Measurements from ENCODE around the gene NEK4.
"Not testable (repeated sequence)": the region's sequence is repeated elsewhere in the genome, so short reads cannot be mapped to it uniquely, and the experiment has no call there.

Gene NEK4

DNA sequence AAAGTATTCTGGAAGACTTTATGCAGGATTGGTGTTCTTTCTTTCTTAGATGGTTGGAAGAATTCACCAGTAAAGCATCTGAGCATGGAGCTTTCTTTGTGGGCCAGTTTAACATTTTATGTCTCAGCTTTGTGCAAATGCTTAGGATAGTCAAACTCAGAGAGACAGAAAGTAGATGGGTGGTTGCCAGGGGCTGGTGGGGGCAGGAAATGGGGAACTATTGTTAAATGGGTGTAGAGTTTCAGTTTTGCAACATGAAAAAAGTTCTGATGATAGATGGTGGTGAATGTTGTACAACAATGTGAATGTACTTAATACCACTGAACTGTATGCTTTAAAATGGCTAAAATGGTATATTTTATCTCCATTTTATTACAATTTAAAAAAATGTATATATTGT is 40.1 kb downstream of the NEK4 start:
- no peak for DNase-seq

DNA sequence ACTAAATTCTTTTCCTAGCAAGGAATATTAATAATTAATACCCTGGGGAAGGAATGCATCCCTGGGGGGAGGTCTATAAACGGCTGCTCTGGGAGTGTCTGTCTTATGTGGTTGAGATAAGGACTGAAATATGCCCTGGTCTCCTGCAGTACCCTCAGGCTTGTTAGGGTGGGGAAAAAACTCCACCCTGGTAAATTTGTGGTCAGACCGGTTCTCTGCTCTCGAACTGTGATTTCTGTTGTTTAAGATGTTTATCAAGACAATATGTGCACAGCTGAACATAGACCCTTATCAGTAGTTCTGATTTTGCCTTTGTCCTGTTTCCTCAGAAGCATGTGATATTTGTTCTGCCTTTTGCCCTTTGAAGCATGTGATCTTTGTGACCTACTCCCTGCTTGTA is 42.0 kb downstream of the NEK4 start:
- DNase-seq = not testable (repeated sequence)

GRCh38 chr3:52724511-52724910 is 46.2 kb downstream of the NEK4 start:
- no peak for DNase-seq

DNA sequence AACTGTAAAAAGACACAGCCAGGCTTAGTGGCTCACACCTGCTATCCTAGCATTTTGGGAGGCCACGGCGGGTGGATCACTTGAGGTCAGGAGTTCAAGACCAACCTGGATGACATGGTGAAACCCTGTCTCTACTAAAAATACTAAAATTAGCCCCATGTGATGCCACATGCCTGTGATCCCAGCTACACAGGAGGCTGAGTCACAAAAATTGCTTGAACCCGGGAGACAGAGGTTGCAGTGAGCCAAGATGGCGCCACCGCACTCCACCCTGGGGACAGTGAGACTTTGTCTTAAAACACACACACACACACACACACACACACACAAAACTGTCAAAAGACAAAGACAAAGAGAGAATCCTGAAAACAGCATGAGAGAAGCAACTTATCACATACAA is 46.8 kb downstream of the NEK4 start:
- no peak for DNase-seq

DNA sequence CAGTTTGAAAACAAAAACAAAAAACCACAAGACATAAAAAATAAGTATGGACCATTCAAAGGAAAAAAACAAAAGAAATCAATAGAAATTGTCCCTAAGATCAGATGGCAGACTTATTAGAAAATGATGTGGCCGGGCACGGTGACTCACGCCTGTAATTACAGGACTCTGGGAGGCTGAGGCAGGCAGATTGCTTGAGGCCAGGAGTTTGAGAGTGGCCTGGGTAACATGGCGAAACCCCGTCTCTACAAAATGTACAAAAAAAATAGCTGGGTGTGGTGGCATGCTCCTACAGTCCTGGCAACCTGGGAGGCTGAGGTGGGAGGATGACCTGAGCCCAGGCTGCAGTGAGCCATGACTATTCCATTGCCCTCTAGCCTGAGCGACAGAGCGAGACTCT is 48.2 kb downstream of the NEK4 start:
- no peak for DNase-seq

- DNase-seq = no peak
Measured at GRCh38 chr3:52721730-52722008, 49.1 kb downstream of the NEK4 start.

GRCh38 chr3:52721002-52721729 is 49.6 kb downstream of the NEK4 start:
- no peak for DNase-seq

GRCh38 chr3:52719618-52720017 is 51.1 kb downstream of the NEK4 start:
- no peak for DNase-seq

GRCh38 chr3:52715714-52716305 is 54.9 kb downstream of the NEK4 start:
- no peak for DNase-seq

DNA sequence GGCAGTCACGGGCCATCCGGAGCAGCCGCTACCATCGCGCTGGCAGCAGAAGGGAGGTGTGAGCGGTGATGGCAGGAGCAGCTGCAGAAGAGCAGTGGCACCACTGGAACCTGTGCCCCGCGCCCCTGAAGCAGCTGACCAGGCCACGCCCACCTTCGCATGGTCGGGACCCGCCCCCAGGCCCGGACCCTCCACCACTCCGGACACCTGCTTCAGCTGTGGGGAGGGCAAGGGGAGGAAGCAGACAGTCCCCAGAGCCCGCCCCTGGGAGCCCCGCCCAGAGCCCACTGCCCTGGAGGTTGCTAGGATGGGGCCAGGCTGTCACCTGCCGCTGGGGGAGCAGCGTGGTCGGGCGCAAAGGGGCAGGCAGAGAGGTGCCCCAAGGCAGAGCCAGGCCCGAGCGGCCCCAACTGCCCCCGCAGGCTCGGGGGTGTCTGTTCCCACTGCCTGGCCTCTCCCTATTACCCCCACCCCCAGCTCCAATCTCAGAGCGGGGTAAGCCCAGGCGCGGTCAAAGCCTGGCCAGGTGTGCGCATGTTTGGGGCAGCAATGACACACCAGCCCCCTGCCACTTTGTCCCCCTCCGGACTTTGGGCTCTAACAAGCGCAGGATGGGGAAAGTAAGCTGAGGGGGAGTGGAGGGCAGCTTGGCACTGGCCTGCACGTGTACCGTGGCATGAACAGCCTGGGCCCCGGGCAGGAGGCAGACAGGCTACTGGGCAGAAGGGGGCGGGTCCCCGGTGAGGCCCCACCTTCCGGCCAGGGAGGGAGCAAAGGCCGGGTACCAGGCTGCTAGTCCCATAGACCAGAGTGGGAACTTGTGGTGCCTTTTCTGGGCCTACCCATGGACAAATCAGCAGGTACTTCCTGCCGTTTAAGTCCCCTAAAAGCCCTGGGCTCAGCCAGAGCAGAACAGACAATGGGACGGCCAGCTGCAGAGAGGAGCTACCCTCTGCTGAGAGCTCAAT is 56.1 kb downstream of the NEK4 start:
- DNase-seq = no peak

DNA sequence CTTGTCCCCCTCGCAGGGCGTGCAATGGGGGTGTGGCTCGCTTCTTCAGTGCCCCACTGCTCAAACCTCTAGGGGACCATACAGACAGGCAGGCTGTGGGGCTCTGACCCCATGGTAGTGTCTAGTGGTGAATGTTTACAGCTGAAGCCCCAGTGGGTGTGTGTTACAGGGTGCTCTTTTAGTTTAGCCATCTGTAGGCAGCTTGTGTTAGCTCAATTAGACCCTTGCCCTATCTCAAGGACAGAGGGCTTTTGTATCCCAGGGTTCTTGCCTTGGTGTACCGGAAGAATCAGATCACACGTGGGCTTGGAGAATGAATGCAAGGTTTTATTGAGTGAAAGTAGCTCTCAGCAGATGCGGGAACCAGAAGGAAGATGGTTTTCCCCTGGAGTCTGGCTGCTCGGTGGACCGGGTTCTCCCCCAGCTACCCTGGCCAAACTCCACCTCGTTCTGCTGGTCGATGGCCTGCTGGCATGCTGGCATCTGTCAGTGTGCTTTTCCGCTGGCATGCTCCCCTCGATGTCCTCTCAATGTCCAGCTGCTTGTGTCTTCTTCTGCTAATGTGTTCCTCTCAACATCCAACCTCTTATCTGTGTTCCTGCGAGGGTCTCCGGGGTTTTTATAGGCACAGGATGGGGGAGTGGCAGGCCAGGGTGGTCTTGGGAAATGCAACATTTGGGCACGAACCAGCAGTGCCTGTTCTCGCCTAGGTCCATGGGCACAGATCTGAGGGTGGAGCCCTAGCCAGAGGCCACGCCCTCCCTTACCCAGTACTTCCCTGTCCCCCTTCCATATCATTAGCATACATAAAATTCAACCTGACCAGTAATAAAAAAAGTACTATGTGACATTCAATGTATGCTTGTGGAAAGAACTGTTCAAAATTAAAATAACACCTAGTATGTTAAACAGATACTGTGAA is 58.2 kb downstream of the NEK4 start:
- no peak for DNase-seq

DNA sequence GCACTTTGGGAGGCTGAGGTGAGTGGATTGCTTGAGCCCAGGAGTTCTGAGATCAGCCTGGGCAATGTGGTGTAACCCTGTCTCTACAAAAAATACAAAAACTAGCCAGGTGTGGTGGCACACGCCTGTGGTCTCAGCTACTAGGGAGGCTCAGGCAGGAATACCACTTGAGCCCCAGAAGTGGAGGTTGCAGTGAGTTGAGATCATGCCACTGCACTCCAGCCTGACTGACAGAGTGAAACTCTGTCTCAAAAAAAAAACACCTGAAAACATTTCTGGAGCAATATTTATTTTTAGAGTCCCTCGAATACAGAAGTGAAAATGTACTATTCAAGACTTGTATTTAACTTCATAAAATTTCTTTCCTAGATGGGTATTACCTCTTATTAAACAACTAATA is 60.2 kb downstream of the NEK4 start:
- DNase-seq = no peak

GRCh38 chr3:52707585-52707984 is 63.2 kb downstream of the NEK4 start:
- no peak for DNase-seq

GRCh38 chr3:52705688-52706686 is 64.8 kb downstream of the NEK4 start, which contains the start of the genes GLT8D1 and SPCS1:
Gene GLT8D1 (minus strand): TSS chr3:52705791. CDS start chr3:52700460, 5,331 bp downstream.
Gene SPCS1 (plus strand): TSS chr3:52706106. CDS start chr3:52706247, 141 bp downstream.
- DNase-seq = peak; percentile 73 to 81

- DNase-seq = no peak
Measured at GRCh38 chr3:52705438-52705687, 65.4 kb downstream of the NEK4 start.

DNA sequence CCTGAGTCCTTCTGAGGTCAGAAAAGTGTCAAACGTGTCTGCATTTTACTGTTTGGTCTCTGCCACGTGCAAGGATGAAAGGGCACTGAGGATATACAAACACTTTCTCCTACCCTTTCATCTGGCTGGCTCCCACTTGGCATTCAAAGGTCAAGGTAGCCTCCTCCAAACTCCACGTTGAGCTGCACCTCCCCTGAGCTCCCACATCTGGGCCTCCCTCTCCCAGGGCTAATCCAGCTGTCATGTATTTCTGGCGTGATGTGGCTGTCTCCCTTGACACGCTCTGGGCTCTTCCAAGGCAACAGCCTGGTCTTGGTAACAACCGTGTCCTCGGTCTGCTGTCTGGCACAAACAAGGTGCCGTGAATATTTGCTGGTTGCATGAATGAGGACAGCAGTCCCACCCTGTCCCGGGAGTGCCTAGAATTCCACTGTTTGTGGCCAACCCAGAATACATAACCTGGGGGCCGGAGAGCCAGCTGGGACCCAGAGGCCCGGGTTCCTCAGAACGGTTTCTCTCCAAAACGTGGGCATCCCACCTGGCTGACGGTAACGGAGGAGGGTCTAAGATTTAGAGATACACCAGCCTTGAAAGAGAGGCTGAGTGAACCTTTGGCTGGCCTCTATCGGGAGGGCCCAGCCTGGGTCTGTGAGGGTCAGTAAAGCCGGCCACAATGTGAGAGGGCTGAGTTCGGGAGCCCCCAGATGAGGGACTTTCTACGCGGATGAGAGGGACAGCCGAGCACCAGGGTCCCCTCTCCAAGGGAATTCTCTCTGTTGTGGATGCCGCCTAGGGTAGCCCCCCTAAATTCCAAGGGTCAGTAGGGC is 65.9 kb downstream of the NEK4 start:
- DNase-seq = peak in 1 of 2 donors; percentile 17

DNA sequence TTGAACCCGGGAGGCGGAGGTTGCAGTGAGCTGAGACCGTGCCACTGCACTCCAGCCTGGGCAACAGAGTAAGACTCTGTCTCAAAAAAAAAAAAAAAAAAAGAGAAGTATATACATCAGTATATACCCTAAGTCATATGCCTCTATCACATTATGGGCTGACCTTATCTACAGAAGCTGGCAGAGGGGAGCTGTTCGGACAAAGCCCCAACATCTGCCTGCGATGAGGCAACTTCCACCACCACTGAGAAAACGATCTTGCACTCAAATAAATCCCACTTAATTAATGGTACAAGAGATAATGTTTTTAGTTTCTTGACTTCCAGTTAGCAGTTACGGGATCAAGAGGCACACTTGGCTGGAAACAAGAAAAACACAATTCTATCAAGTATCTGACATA is 67.4 kb downstream of the NEK4 start:
- DNase-seq = no peak

- DNase-seq = no peak
Measured at GRCh38 chr3:52697632-52697965, 73.1 kb downstream of the NEK4 start.

- DNase-seq = no peak
Measured at GRCh38 chr3:52696830-52697631, 73.7 kb downstream of the NEK4 start.

Data from stimulated activated CD4-positive, alpha-beta T cell treated with anti-CD3 and anti-CD28 coated beads, Interleukin-2, amount 100 ng/mL, for 48 hours (primary cell).